K562 treated with DMSO at 1 percent for 4 hours (cell line): ENCODE results near the gene CDYL2. TPM values are rescaled to one million over a fixed set of nuclear protein-coding genes. Genes with fewer than 3 reads are reported as not detected.

Experiments
- total RNA-seq: library from RNA; unstranded; fragments of 300-600 nt; gene quantifications from 2 replicates; pipeline ENCODE4 v1.2.3, GENCODE V29; 2022; ENCODE audit not compliant: insufficient read depth

Gene CDYL2
- total RNA-seq = not detected in 2 replicates

GRCh38 chr16:80804526-80805383 is at the start of gene CDYL2:
CDYL2 (minus strand) TSS chr16:80804598; CDS start chr16:80804173, 425 bp downstream.

Other genes with a start within 250 kb of the CDYL2 start
- gene CMC2, start 202.3 kb upstream of the CDYL2 start, total RNA-seq = 184 and 191 TPM in 2 replicates
- gene CENPN, start 202.6 kb upstream of the CDYL2 start, total RNA-seq = 174 and 179 TPM in 2 replicates
- gene ATMIN, start 231.2 kb upstream of the CDYL2 start, total RNA-seq = 14.1 and 20.4 TPM in 2 replicates